Measurements from ENCODE around the gene PINLYP.

The PINLYP gene

DNA sequence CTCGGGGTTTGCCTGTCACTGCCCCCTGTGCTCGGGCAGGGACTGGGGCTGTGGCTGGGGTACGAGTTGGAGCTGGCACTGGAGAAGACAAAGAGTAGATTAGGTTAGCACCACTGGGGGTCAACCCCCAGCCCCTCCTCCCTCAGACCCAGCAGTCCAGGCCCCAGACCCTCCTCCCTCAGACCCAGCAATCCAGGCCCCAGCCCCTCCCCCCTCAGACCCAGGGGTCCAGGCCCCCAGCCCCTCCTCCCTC lies 23.5 kb upstream of the PINLYP start:
- H3K4me1 ChIP-seq (ENCODE audit: insufficient read depth, low read length): no peaks in the 10 kb centered on the region
- no peak overlapping the region for H3K9ac ChIP-seq (ENCODE audit: low read depth, low read length)
- no peak overlapping the region for H3K27ac ChIP-seq (ENCODE audit: low read length)
- H3K4me3 ChIP-seq (ENCODE audit: low read length): no peak overlapping the region
- no peaks in the 10 kb centered on the region for H3K9me3 ChIP-seq (ENCODE audit: insufficient read depth, low read depth, low read length)
- H3K36me3 ChIP-seq (ENCODE audit: insufficient read depth, low read depth, low read length): peaks cover 53% of the 10 kb centered on the region
- no peaks in the 10 kb centered on the region for H3K27me3 ChIP-seq (ENCODE audit: insufficient read depth, low read length)

DNA sequence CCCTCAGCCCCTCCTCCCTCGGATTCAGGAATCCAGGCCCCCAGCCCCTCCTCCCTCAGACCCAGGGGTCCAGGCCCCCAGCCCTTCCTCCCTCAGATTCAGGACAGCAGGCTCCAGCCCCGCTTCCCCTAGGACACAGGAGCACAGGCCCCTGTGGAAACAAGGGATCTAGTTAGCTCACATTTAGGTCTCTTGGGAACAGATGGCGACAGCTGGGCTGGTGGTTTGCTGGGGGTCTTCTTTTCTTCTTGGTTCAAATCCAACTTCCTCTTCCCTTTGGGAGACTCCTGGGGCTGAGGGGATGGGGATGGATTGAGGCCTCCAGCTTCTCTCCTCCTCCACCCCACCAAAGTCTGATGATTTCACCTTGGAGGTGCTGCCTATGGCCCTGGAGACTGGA lies 23.0 kb upstream of the PINLYP start:
- Histone ChIP-seq H3K36me3 (ENCODE audit: insufficient read depth, low read depth, low read length) (peaks cover 53% of the 10 kb centered on the region), H3K4me1 (ENCODE audit: insufficient read depth, low read length) (no peaks in the 10 kb centered on the region), H3K9me3 (ENCODE audit: insufficient read depth, low read depth, low read length) (no peaks in the 10 kb centered on the region), H3K27me3 (ENCODE audit: insufficient read depth, low read length) (no peaks in the 10 kb centered on the region), H3K4me3 (ENCODE audit: low read length) (no peak overlapping the region), H3K9ac (ENCODE audit: low read depth, low read length) (no peak overlapping the region), H3K27ac (ENCODE audit: low read length) (no peak overlapping the region)

DNA sequence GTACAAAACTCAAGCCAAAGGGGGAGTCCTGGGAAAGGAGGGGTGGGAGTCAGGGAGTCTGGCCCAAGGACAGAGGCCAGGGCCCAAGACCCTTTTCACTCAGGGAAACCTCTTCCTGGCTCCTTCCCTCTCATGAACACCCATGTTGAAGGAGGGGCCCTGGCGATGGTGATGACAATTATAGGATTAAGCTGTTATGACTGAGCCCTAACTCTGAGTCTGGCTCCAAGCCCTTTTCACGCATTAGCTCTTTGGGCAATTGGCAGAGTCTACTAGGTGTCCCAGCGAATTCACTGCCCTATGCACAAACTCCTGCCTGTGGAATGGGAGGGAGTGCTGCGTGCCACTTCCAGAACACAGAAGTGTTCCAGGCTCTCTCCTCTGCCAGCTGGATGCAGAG lies 21.9 kb upstream of the PINLYP start:
- no peaks in the 10 kb centered on the region for H3K9me3 ChIP-seq (ENCODE audit: insufficient read depth, low read depth, low read length)
- no peak overlapping the region for H3K9ac ChIP-seq (ENCODE audit: low read depth, low read length)
- no peaks in the 10 kb centered on the region for H3K4me1 ChIP-seq (ENCODE audit: insufficient read depth, low read length)
- H3K27ac ChIP-seq (ENCODE audit: low read length): no peak overlapping the region
- H3K4me3 ChIP-seq (ENCODE audit: low read length): no peak overlapping the region
- peaks cover 56% of the 10 kb centered on the region for H3K36me3 ChIP-seq (ENCODE audit: insufficient read depth, low read depth, low read length)
- H3K27me3 ChIP-seq (ENCODE audit: insufficient read depth, low read length): no peaks in the 10 kb centered on the region

DNA sequence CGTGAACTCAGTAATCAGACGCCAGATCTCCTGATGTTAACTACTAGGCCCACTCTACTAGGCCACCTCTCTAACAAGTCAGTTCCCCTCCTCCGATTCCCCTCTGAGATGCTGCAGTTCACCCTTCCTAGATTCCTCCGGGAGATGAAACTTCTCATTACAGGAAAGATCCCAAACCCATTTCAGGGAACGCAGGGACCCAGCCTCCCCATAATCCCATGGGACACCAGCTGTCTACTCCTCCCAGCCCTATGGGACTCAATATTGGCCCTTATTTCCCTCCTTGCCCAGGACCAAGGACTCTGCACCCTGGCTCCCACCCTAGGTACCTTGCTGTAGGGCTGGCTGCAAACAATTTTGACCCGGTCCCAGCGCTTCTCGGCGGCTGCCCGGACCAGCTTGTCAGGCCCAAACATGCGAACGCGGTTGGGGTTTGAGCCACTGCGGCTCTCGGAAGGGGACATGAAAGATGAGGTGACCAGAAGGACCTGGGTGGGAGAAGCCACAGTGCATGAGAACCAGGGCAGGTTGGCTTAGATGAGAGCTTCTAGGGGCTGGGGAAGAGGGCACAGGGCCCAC lies 21.2 kb upstream of the PINLYP start:
- no peaks in the 10 kb centered on the region for H3K27me3 ChIP-seq (ENCODE audit: insufficient read depth, low read length)
- H3K9ac ChIP-seq (ENCODE audit: low read depth, low read length): no peak overlapping the region
- H3K27ac ChIP-seq (ENCODE audit: low read length): no peak overlapping the region
- no peaks in the 10 kb centered on the region for H3K4me1 ChIP-seq (ENCODE audit: insufficient read depth, low read length)
- H3K4me3 ChIP-seq (ENCODE audit: low read length): no peak overlapping the region
- no peaks in the 10 kb centered on the region for H3K9me3 ChIP-seq (ENCODE audit: insufficient read depth, low read depth, low read length)
- peaks cover 53% of the 10 kb centered on the region for H3K36me3 ChIP-seq (ENCODE audit: insufficient read depth, low read depth, low read length)

DNA sequence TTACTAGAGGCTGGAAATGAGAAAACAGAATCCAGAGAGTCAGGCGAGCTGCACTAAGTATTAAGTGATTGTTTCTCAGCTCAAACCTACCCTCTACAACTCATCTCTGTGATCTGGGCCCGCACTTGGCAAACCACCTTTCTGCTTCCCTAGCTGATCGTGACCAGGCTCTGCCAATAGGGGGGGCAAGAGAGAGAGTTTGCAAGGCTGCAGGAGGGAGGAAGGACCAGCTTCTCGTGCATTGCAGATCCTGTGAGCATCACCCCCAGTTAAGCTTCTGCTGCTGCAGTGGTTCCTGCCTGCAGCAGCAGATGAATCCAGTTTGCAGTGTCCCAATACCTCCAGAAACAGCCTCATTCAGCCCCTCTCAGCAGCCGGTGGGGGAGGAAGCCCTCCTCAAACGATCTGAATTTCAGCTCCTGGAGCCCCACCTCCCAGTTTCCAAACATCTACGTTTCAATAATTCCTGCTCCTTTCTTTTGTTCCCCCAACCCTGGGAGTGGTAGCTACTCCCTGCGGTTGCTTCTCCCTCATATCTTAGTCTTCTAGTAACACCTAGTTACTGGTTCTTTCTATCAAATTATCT lies 20.3 kb upstream of the PINLYP start:
- peaks cover 52% of the 10 kb centered on the region for H3K36me3 ChIP-seq (ENCODE audit: insufficient read depth, low read depth, low read length)
- H3K9ac ChIP-seq (ENCODE audit: low read depth, low read length): no peak overlapping the region
- no peaks in the 10 kb centered on the region for H3K27me3 ChIP-seq (ENCODE audit: insufficient read depth, low read length)
- no peak overlapping the region for H3K4me3 ChIP-seq (ENCODE audit: low read length)
- no peaks in the 10 kb centered on the region for H3K9me3 ChIP-seq (ENCODE audit: insufficient read depth, low read depth, low read length)
- H3K4me1 ChIP-seq (ENCODE audit: insufficient read depth, low read length): no peaks in the 10 kb centered on the region
- H3K27ac ChIP-seq (ENCODE audit: low read length): no peak overlapping the region

DNA sequence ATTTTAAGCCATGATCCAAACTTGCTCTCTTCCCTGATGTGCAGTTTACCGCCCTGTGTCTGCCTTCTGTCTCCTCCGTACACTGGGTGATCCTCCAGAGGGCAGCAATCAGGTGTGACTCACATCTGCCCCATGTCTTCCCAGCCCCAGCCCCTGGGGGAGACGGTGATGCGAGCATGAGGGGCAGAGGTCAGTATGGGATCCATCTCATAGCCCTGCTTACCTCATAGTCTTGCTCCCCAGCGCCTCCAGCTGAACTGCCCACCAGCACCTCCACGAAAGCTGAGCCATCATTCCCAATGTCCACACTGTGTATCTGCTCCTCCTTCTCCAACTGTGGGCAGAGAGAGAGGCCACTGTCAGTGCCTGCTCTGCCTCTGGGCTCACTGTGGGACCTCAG lies 14.9 kb upstream of the PINLYP start:
- no peak overlapping the region for H3K9ac ChIP-seq (ENCODE audit: low read depth, low read length)
- no peak overlapping the region for H3K27ac ChIP-seq (ENCODE audit: low read length)
- H3K4me3 ChIP-seq (ENCODE audit: low read length): no peak overlapping the region
- H3K4me1 ChIP-seq (ENCODE audit: insufficient read depth, low read length): no peaks in the 10 kb centered on the region
- no peaks in the 10 kb centered on the region for H3K27me3 ChIP-seq (ENCODE audit: insufficient read depth, low read length)
- no peaks in the 10 kb centered on the region for H3K9me3 ChIP-seq (ENCODE audit: insufficient read depth, low read depth, low read length)
- H3K36me3 ChIP-seq (ENCODE audit: insufficient read depth, low read depth, low read length): peaks cover 27% of the 10 kb centered on the region; the same call in 1 of the 2 replicates

DNA sequence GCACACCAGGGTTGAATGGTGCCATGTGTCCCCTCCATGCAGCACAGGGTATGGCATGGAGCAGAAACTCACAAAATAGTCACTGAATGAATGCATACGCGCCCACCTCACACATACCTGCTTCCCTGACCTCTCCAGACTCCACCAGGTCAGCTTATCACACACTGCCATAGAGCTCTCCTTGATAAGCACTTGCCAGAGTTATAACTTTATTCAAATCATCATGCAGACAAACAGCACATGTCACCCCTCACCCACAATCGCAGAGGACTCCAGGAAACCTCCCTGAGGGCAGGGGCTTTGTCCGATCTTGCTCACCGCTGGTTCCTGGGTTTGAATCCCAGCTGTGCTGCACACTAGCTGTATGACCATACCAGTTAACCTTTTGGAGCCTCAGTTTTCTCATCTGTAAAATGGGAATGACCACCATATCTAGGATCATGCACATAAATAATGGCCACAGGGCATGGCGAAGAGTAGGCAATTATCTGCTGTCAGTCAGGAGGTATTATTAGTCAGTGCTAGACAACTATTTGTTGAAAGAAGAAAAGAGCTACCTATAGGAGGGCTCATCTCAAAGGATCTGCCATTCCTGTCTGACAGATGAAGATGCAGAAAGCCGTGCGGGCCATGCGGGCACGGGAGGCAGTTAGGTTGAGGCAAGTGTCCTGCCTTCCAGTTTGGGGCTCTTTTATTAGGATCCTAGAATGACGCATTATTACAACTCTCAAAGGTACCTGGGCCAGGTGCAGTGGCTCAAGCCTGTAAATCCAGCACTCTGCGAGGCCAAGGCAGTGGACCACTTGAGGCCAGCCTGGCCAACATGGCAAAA lies 14.2 kb upstream of the PINLYP start:
- Histone ChIP-seq H3K4me1 (ENCODE audit: insufficient read depth, low read length) (no peaks in the 10 kb centered on the region), H3K27me3 (ENCODE audit: insufficient read depth, low read length) (no peaks in the 10 kb centered on the region), H3K36me3 (ENCODE audit: insufficient read depth, low read depth, low read length) (peaks cover 27% of the 10 kb centered on the region; the same call in 1 of the 2 replicates), H3K27ac (ENCODE audit: low read length) (no peak overlapping the region), H3K4me3 (ENCODE audit: low read length) (no peak overlapping the region), H3K9ac (ENCODE audit: low read depth, low read length) (no peak overlapping the region), H3K9me3 (ENCODE audit: insufficient read depth, low read depth, low read length) (no peaks in the 10 kb centered on the region)

DNA sequence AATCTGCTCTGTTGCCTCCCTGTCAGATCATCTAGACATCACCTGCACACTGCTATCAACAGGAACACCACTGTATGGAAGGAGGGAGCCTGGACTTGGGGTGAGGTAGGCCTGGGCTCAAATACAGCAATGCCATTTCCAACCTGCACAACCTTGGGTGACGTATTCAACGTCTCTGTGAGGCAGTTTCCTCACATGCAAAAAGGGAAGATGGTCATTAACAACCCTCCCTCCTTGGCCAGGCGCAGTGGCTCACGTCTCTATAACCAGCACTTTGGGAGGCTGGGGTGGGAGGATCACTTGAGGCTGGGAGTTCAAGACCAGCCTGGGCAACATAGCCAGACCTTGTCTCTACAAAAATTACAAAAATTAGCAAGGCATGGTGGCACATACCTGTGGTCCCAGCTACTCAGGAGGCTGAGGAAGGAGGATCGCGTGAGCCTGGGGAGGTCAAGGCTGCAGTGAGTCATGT lies 13.3 kb upstream of the PINLYP start:
- Histone ChIP-seq H3K4me1 (ENCODE audit: insufficient read depth, low read length) (no peaks in the 10 kb centered on the region), H3K27ac (ENCODE audit: low read length) (no peak overlapping the region), H3K4me3 (ENCODE audit: low read length) (no peak overlapping the region), H3K36me3 (ENCODE audit: insufficient read depth, low read depth, low read length) (peaks cover 27% of the 10 kb centered on the region; the same call in 1 of the 2 replicates), H3K9me3 (ENCODE audit: insufficient read depth, low read depth, low read length) (no peaks in the 10 kb centered on the region), H3K9ac (ENCODE audit: low read depth, low read length) (no peak overlapping the region), H3K27me3 (ENCODE audit: insufficient read depth, low read length) (no peaks in the 10 kb centered on the region)

DNA sequence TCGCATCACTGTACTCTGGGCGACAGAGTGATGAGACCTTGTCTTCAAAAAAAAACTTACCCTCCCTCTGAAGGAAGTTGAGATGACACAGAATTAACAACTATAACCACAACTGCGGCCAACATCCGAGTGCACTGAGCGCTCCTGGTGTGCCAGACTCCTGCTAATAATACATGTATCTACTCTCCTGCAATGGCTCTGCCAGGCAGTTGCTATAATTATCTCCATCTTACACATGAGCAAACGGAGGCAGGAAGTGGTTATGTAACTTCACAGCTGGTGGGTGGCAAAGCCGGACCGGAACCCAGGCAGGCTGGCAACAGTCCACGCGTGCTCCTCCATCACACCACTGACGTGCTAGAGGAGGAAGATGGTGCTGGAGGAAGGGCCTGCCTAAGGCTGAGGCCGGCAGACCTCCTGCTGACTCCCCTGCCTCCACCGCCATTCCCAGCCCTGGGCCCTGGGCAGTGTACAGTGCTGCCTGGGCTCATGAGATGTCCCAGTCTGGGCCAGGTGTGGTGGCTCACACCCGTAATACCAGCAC lies 12.8 kb upstream of the PINLYP start:
- no peaks in the 10 kb centered on the region for H3K9me3 ChIP-seq (ENCODE audit: insufficient read depth, low read depth, low read length)
- H3K9ac ChIP-seq (ENCODE audit: low read depth, low read length): no peak overlapping the region
- no peaks in the 10 kb centered on the region for H3K27me3 ChIP-seq (ENCODE audit: insufficient read depth, low read length)
- peaks cover 27% of the 10 kb centered on the region; the same call in 1 of the 2 replicates for H3K36me3 ChIP-seq (ENCODE audit: insufficient read depth, low read depth, low read length)
- no peaks in the 10 kb centered on the region for H3K4me1 ChIP-seq (ENCODE audit: insufficient read depth, low read length)
- no peak overlapping the region for H3K4me3 ChIP-seq (ENCODE audit: low read length)
- H3K27ac ChIP-seq (ENCODE audit: low read length): no peak overlapping the region

DNA sequence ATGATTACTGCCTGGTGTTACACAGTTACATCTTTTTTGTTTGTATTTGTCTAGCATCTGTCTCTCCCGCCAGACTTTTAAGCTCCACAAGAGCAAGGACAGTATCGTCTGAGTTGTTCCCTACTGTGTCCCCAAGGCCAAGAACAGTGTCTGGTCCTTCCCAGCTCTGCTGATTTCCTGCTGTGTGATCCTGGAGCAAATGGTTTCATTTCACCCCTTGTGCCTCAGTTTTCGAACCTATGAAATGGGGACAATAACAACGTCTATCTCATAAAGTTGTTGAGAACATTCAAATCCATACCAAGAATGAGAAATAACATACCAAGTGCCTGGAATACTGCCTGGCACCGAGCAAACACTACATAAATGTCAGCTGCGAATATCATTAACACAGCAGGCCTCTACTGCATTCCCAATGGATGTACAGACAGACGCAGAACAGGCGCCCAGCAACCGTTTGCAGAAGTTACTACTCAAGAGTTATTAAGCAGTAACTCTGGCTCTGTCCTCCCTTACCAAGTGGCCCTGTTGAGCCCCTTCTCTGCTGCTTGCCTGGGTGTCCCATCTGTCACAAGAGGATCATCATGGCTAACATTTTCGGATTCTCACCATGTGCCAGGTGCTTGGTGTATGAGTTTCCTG lies 11.7 kb upstream of the PINLYP start:
- Histone ChIP-seq H3K4me3 (ENCODE audit: low read length) (no peak overlapping the region), H3K4me1 (ENCODE audit: insufficient read depth, low read length) (no peaks in the 10 kb centered on the region), H3K9me3 (ENCODE audit: insufficient read depth, low read depth, low read length) (no peaks in the 10 kb centered on the region), H3K27ac (ENCODE audit: low read length) (no peak overlapping the region), H3K9ac (ENCODE audit: low read depth, low read length) (no peak overlapping the region), H3K36me3 (ENCODE audit: insufficient read depth, low read depth, low read length) (peaks cover 23% of the 10 kb centered on the region; the same call in 1 of the 2 replicates), H3K27me3 (ENCODE audit: insufficient read depth, low read length) (no peaks in the 10 kb centered on the region)

DNA sequence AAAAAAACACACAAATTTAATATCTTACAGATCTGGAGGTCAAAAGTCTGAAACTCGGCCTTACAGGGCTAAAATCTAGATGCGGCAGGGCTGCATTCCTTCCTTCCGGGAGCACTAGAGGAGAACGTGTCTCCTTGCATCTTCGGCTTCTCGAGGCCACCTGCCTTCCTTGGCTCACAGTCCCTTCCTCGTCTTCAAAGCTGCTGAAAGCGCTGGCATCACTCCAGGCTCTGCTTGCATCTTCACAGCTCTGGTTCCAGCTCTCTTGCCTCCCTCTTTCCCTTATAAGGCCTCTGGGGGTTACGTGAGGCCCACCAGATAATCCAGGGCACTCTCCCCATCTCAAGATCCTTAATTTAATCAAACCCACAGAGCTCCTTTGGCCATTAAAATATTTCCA lies 10.8 kb upstream of the PINLYP start:
- H3K4me3 ChIP-seq (ENCODE audit: low read length): no peak overlapping the region
- H3K27ac ChIP-seq (ENCODE audit: low read length): no peak overlapping the region
- H3K9me3 ChIP-seq (ENCODE audit: insufficient read depth, low read depth, low read length): no peaks in the 10 kb centered on the region
- no peaks in the 10 kb centered on the region for H3K27me3 ChIP-seq (ENCODE audit: insufficient read depth, low read length)
- peaks cover 18% of the 10 kb centered on the region; the same call in 1 of the 2 replicates for H3K36me3 ChIP-seq (ENCODE audit: insufficient read depth, low read depth, low read length)
- peaks cover 2% of the 10 kb centered on the region; the same call in 1 of the 2 replicates for H3K4me1 ChIP-seq (ENCODE audit: insufficient read depth, low read length)
- no peak overlapping the region for H3K9ac ChIP-seq (ENCODE audit: low read depth, low read length)
